ENCODE measurements around the gene ZNF787. TPM values are rescaled to one million over a fixed set of nuclear protein-coding genes. Genes with fewer than 3 reads are reported as not detected.

Gene ZNF787
- polyA plus RNA-seq, 1 of the 3 experiments (the other 2 are of a cell fraction) = 16.0 TPM

DNA sequence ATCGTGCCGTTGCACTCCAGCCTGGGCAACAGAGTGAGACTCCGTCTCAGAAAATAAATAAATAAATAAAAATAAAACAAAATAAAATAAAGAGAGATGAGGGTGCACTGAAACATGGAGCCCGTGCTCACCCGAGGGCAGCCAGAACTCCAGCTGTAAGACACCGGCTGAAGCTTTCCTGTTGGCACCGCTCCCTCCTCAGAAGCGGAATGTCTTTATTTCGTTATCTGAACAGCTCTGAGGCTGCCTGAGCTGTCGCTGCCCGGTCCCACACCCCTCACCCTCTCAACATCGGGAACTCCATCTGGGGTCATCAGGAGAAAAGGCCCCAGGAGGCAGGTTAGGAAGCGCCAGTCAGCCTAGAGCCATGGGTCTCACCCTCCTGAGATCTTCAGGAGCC is 24.4 kb downstream of the ZNF787 start:
- TF ChIP-seq, protein P1, sequence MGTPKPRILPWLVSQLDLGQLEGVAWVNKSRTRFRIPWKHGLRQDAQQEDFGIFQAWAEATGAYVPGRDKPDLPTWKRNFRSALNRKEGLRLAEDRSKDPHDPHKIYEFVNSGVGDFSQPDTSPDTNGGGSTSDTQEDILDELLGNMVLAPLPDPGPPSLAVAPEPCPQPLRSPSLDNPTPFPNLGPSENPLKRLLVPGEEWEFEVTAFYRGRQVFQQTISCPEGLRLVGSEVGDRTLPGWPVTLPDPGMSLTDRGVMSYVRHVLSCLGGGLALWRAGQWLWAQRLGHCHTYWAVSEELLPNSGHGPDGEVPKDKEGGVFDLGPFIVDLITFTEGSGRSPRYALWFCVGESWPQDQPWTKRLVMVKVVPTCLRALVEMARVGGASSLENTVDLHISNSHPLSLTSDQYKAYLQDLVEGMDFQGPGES (IDR thresholded peaks at IDR 0.05; ENCODE audit: low read depth, low read length) = no peak
- no peak for TF ChIP-seq RXRA (IDR thresholded peaks at IDR 0.05; ENCODE audit: borderline replicate concordance, low read depth)
- no peak for TF ChIP-seq FOXJ3 (CRISPR knock-in tag; IDR thresholded peaks at IDR 0.05)
- no peaks in the 10 kb centered on the region for H3F3A ChIP-seq (replicated peaks; ENCODE audit: insufficient read depth)
- H3K27ac ChIP-seq (ENCODE audit: low read depth in 2 of 2, low read length in 1 of 2) = no peak overlapping the region
- H3K9ac ChIP-seq = no peak overlapping the region
- H3K27me3 ChIP-seq (ENCODE audit: insufficient read depth) = no peaks in the 10 kb centered on the region
- H3K4me3 ChIP-seq (ENCODE audit: low read depth in 2 of 2, low read length in 1 of 2) = no peak overlapping the region
- H3K4me2 ChIP-seq = no peak overlapping the region
- CTCF ChIA-PET = interaction anchor here (1.2 to 1.6 kb wide), 3 partner anchors 16 to 75 kb away, joined by 3 to 6 read pairs (median 5); no protein-coding TSS in a partner anchor
- POLR2A ChIA-PET = no interaction called here
- H3K36me3 ChIP-seq (replicated peaks in 1 of 2; ENCODE audit: control insufficient read depth in 1 of 2, insufficient read depth in 2 of 2, low read length in 1 of 2) = peaks cover 3 to 31% of the 10 kb centered on the region in 2 experiments
- peaks cover 57% of the 10 kb centered on the region for H3K79me2 ChIP-seq (ENCODE audit: insufficient read depth)
- DNase-seq = no peak
- H4K20me1 ChIP-seq (ENCODE audit: insufficient read depth) = peaks cover 58% of the 10 kb centered on the region
- H3K9me2 ChIP-seq = no peaks in the 10 kb centered on the region
- no peak overlapping the region for H2AFZ ChIP-seq (ENCODE audit: low read depth)
- no peaks in the 10 kb centered on the region; a peak in 1 of 4 replicates for H3K4me1 ChIP-seq (ENCODE audit: control insufficient read depth in 1 of 2, insufficient read depth in 2 of 2, low read depth in 1 of 2, low read length in 1 of 2)
- 97% methylated on average over 13 of the region's 13 CpGs for WGBS (ENCODE audit: low lambda C conversion rate)
- no peaks in the 10 kb centered on the region for H3K9me3 ChIP-seq

DNA sequence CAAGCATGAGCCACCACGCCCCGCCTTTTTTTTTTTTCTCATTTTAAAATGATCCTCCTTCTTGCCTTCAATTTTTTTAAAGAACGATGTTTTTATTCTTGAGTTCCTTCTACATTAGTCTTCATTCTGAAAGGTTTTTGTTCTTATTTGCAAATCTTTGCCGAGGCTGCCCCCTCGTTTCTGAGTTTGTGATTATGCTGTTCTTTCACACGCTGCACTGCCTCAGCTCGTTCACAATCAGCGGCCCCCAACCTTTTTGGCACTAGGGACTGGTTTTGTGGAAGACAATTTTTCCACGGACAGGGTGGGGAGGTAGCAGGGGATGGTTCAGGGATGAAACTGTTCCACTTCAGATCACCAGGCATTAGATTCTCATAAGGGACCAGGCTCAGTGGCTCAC is 26.6 kb downstream of the ZNF787 start:
- peaks cover 67% of the 10 kb centered on the region for H4K20me1 ChIP-seq (ENCODE audit: insufficient read depth)

More for the DNA sequence above, 26.6 kb downstream of the ZNF787 start:
- H3K4me2 ChIP-seq = no peak overlapping the region
- CTCF ChIA-PET = interaction anchor here (2.2 kb wide), 1 partner anchor 13 kb away, joined by 8 read pairs; no protein-coding TSS in a partner anchor
- H3K27ac ChIP-seq (ENCODE audit: low read depth in 2 of 2, low read length in 1 of 2) = no peak overlapping the region
- H3K4me1 ChIP-seq (ENCODE audit: control insufficient read depth in 1 of 2, insufficient read depth in 2 of 2, low read depth in 1 of 2, low read length in 1 of 2) = no peaks in the 10 kb centered on the region; a peak in 1 of 4 replicates
- DNase-seq = no peak
- peaks cover 3 to 29% of the 10 kb centered on the region in 2 experiments for H3K36me3 ChIP-seq (replicated peaks in 1 of 2; ENCODE audit: control insufficient read depth in 1 of 2, insufficient read depth in 2 of 2, low read length in 1 of 2)
- H3K79me2 ChIP-seq (ENCODE audit: insufficient read depth) = peaks cover 64% of the 10 kb centered on the region
- no peaks in the 10 kb centered on the region for H3K9me3 ChIP-seq
- POLR2A ChIA-PET = no interaction called here
- H3F3A ChIP-seq (replicated peaks; ENCODE audit: insufficient read depth) = no peaks in the 10 kb centered on the region
- H3K9me2 ChIP-seq = no peaks in the 10 kb centered on the region
- no peaks in the 10 kb centered on the region for H3K27me3 ChIP-seq (ENCODE audit: insufficient read depth)
- WGBS (ENCODE audit: low lambda C conversion rate) = 78% methylated on average over 9 of the region's 9 CpGs
- H3K9ac ChIP-seq = no peak overlapping the region
- TF ChIP-seq, protein P2, sequence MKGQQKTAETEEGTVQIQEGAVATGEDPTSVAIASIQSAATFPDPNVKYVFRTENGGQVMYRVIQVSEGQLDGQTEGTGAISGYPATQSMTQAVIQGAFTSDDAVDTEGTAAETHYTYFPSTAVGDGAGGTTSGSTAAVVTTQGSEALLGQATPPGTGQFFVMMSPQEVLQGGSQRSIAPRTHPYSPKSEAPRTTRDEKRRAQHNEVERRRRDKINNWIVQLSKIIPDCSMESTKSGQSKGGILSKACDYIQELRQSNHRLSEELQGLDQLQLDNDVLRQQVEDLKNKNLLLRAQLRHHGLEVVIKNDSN (IDR thresholded peaks at IDR 0.05; ENCODE audit: borderline replicate concordance, low read depth) = no peak
- TF ChIP-seq SIN3A (IDR thresholded peaks at IDR 0.05; ENCODE audit: borderline replicate concordance, low read depth, low read length) = no peak
- no peak for TF ChIP-seq RCOR1 (IDR thresholded peaks at IDR 0.05; ENCODE audit: low read length)
- TF ChIP-seq NFIC (IDR thresholded peaks at IDR 0.05; ENCODE audit: borderline replicate concordance) = no peak
- TF ChIP-seq CHD2 (IDR thresholded peaks at IDR 0.05; ENCODE audit: low read length, partially characterized antibody) = no peak
- no peak for TF ChIP-seq JUND (IDR thresholded peaks at IDR 0.05)
- no peak for TF ChIP-seq FOXJ3 (CRISPR knock-in tag; IDR thresholded peaks at IDR 0.05)
- TF ChIP-seq, protein P3, sequence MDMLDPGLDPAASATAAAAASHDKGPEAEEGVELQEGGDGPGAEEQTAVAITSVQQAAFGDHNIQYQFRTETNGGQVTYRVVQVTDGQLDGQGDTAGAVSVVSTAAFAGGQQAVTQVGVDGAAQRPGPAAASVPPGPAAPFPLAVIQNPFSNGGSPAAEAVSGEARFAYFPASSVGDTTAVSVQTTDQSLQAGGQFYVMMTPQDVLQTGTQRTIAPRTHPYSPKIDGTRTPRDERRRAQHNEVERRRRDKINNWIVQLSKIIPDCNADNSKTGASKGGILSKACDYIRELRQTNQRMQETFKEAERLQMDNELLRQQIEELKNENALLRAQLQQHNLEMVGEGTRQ (IDR thresholded peaks at IDR 0.05; ENCODE audit: borderline replicate concordance, low read depth, low read length) = no peak
- TF ChIP-seq, protein P4, sequence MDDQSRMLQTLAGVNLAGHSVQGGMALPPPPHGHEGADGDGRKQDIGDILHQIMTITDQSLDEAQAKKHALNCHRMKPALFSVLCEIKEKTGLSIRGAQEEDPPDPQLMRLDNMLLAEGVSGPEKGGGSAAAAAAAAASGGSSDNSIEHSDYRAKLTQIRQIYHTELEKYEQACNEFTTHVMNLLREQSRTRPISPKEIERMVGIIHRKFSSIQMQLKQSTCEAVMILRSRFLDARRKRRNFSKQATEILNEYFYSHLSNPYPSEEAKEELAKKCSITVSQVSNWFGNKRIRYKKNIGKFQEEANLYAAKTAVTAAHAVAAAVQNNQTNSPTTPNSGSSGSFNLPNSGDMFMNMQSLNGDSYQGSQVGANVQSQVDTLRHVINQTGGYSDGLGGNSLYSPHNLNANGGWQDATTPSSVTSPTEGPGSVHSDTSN (IDR thresholded peaks at IDR 0.05) = no peak
- H2AFZ ChIP-seq (ENCODE audit: low read depth) = no peak overlapping the region
- no peak overlapping the region for H3K4me3 ChIP-seq (ENCODE audit: low read depth in 2 of 2, low read length in 1 of 2)

Data from SK-N-SH (cell line).